ENCODE measurements around the gene CADM3. TPM values are rescaled to one million over a fixed set of nuclear protein-coding genes. Genes with fewer than 3 reads are reported as not detected.
A peak's percentile ranks its signal among the peaks of the same experiment; 100 is the strongest.

CADM3 gene
- total and polyA plus RNA-seq, 3 donors from 2014 or later: 5.7 to 13.4 (median 6.4) TPM

GRCh38 chr1:159211331-159212136, 40.1 kb downstream of the CADM3 start:
- 38 to 39% methylated on average over 11 of the region's 11 CpGs for WGBS, 2 donors

GRCh38 chr1:159212596-159212995, 41.2 kb downstream of the CADM3 start:
- 84 to 86% methylated on average over 4 of the region's 4 CpGs for WGBS, 2 donors
- no peak for DNase-seq
- no peaks in the 10 kb centered on the region for H3K9me3 ChIP-seq
- TF ChIP-seq CTCF (IDR thresholded peaks at IDR 0.05) (no peak), POLR2A (IDR thresholded peaks at IDR 0.05) (no peak)
- no peak overlapping the region for H3K4me3 ChIP-seq
- no peaks in the 10 kb centered on the region for H3K4me1 ChIP-seq
- intact Hi-C loops (cut with DNase I; ENCODE audit: low total_unique reads): no loop called here
- no peaks in the 10 kb centered on the region for H3K36me3 ChIP-seq (ENCODE audit: low read depth, missing control alignments)
- no peaks in the 10 kb centered on the region for H3K27me3 ChIP-seq
- H3K27ac ChIP-seq: no peak overlapping the region

More at GRCh38 chr1:159211331-159212136, 40.1 kb downstream of the CADM3 start:
- Histone ChIP-seq H3K4me1 (no peaks in the 10 kb centered on the region), H3K4me3 (no peak overlapping the region), H3K36me3 (ENCODE audit: low read depth, missing control alignments) (no peaks in the 10 kb centered on the region), H3K27ac (no peak overlapping the region), H3K9me3 (no peaks in the 10 kb centered on the region), H3K27me3 (no peaks in the 10 kb centered on the region)
- peak; percentile 69 for DNase-seq
- intact Hi-C loops (cut with DNase I; ENCODE audit: low total_unique reads): no loop called here
- TF ChIP-seq CTCF (IDR thresholded peaks at IDR 0.05): peak; percentile 70 to 84 (median 77)
- no peak for TF ChIP-seq POLR2A (IDR thresholded peaks at IDR 0.05)

- Histone ChIP-seq H3K9me3 (no peaks in the 10 kb centered on the region), H3K27ac (no peak overlapping the region), H3K4me1 (no peaks in the 10 kb centered on the region), H3K27me3 (no peaks in the 10 kb centered on the region), H3K4me3 (no peak overlapping the region), H3K36me3 (ENCODE audit: low read depth, missing control alignments) (no peaks in the 10 kb centered on the region)
- intact Hi-C loops (cut with DNase I; ENCODE audit: low total_unique reads): no loop called here
- WGBS, 2 donors: 13 to 18% methylated on average over 5 of the region's 5 CpGs
- peak; percentile 67 for DNase-seq
- TF ChIP-seq CTCF (IDR thresholded peaks at IDR 0.05) (peak; percentile 60 to 91 (median 72)), POLR2A (IDR thresholded peaks at IDR 0.05) (no peak)
Measured at GRCh38 chr1:159214149-159214760, 42.8 kb downstream of the CADM3 start.

GRCh38 chr1:159218649-159219636, 47.5 kb downstream of the CADM3 start:
- intact Hi-C loops (cut with DNase I; ENCODE audit: low total_unique reads): no loop called here
- Histone ChIP-seq H3K4me1 (no peaks in the 10 kb centered on the region), H3K4me3 (no peak overlapping the region), H3K36me3 (ENCODE audit: low read depth, missing control alignments) (no peaks in the 10 kb centered on the region), H3K27me3 (no peaks in the 10 kb centered on the region), H3K9me3 (no peaks in the 10 kb centered on the region), H3K27ac (no peak overlapping the region)
- WGBS, 2 donors: 68 to 78% methylated on average over 14 of the region's 14 CpGs
- TF ChIP-seq CTCF (IDR thresholded peaks at IDR 0.05): no peak
- no peak for TF ChIP-seq POLR2A (IDR thresholded peaks at IDR 0.05)
- DNase-seq: no peak
